Psoas muscle (tissue), 8 donors: ENCODE results near the gene EXOC2. TPM values are rescaled to one million over a fixed set of nuclear protein-coding genes. Genes with fewer than 3 reads are reported as not detected.

ENCODE experiments used
- ATAC-seq, 4 donors: fragments of 200-7000 bp; cut with Tn5 transposase; one replicate each; pipeline ENCODE4 v1.9.1; 2020; ENCODE audit warnings: moderate library complexity in 3 of 4, mild to moderate bottlenecking in 2 of 4
- DNase-seq, 2 donors: peaks; one replicate each; pipeline ENCODE4 v3.0.0-alpha.2; 2020
- H3K27ac ChIP-seq: fragments of 200-600 bp; one replicate; pipeline ENCODE4 v1.8.0; 2022
- H3K27me3 ChIP-seq, 3 donors: fragments of 200-600 bp in 1 of 3; one replicate each; pipeline versions ENCODE4 v1.6.1 to v1.8.0; 2013 to 2022; ENCODE audit warnings: low read length in 2 of 3, mild to moderate bottlenecking in 2 of 3, moderate library complexity in 1 of 3; ENCODE audit not compliant: insufficient read depth in 3 of 3
- H3K36me3 ChIP-seq, 2 donors: fragments of 200-600 bp in 1 of 2; one replicate each; pipeline versions ENCODE4 v1.6.1 to v1.8.0; 2013 to 2022; ENCODE audit warnings: low read depth in 1 of 2, mild to moderate bottlenecking in 1 of 2, moderate library complexity in 1 of 2; ENCODE audit not compliant: insufficient read depth in 1 of 2
- H3K4me1 ChIP-seq: fragments of 200-600 bp; one replicate; pipeline ENCODE4 v1.8.0; 2022
- H3K4me3 ChIP-seq: fragments of 200-600 bp; one replicate; pipeline ENCODE4 v1.8.0; 2022; ENCODE audit warnings: mild to moderate bottlenecking
- H3K9me3 ChIP-seq: fragments of 200-600 bp; one replicate; pipeline ENCODE4 v1.8.0; 2022
- WGBS, 3 donors: extraction: QIAGEN DNeasy Blood & Tissue Kit; methylation state at CpG; one replicate each; pipeline versions ENCODE4 v1.1.6 to v1.1.7; 2013; 5-methylcytosine and 5-hydroxymethylcytosine counted together
- intact Hi-C, 2 donors: fragments of 100-400 bp; cut with DNase I; formaldehyde crosslinking; loops; one replicate each; pipeline versions ENCODE4 v1.11.0 to v1.14.2; 2022
- polyA plus RNA-seq, 3 donors: library from polyadenylated mRNA; stranded (reverse); fragments of 200-250 nt; gene quantifications; one replicate each; pipeline ENCODE4 v1.2.3, GENCODE V29; 2013
- total RNA-seq, 4 donors: library from RNA; stranded (reverse); fragmentation: NEBNext Ultra II Directional in 2 of 4; extraction: Animal tissue kit (Norgen Biotek cat#: 25700) in 2 of 4; gene quantifications; one replicate each; pipeline versions ENCODE4 v1.2.1 to v1.2.4, GENCODE V29; 2021 to 2023
- TF ChIP-seq, protein P1 (sequence below): fragments of 200-600 bp; IDR thresholded peaks from one replicate; pipeline ENCODE4 v1.8.0; 2022; ENCODE audit warnings: antibody characterized with exemption
- donor health status: healthy with polysubstance abuse.
- donor health status: DM: no; HTN: no; CAD: no; lungs with moderate emphysema.
- donor health status: Bipolar disorder and iron deficiency.
- donor health status: healthy.
- donor health status: DM: yes; HTN: yes; CAD: no.
- donor health status: DM: no; HTN: no; CAD: no.
- donor health status: DM: no; HTN: no; CAD: no.
- donor health status: DM: yes; HTN: yes; CAD: no.

Gene EXOC2
- total and polyA plus RNA-seq, 7 donors = 5.7 to 15.9 (median 8.0) TPM

- Histone ChIP-seq H3K36me3 (no peaks in the 10 kb centered on the region), H3K27ac (no peak overlapping the region), H3K9me3 (no peaks in the 10 kb centered on the region), H3K27me3 (peaks cover 0 to 4% (median 0%) of the 10 kb centered on the region in 3 donors), H3K4me1 (no peaks in the 10 kb centered on the region), H3K4me3 (no peak overlapping the region)
- 91 to 95% (median 93%) methylated on average over 11 of the region's 11 CpGs for WGBS, 3 donors
- intact Hi-C loops = no loop called here
- TF ChIP-seq, protein P1, sequence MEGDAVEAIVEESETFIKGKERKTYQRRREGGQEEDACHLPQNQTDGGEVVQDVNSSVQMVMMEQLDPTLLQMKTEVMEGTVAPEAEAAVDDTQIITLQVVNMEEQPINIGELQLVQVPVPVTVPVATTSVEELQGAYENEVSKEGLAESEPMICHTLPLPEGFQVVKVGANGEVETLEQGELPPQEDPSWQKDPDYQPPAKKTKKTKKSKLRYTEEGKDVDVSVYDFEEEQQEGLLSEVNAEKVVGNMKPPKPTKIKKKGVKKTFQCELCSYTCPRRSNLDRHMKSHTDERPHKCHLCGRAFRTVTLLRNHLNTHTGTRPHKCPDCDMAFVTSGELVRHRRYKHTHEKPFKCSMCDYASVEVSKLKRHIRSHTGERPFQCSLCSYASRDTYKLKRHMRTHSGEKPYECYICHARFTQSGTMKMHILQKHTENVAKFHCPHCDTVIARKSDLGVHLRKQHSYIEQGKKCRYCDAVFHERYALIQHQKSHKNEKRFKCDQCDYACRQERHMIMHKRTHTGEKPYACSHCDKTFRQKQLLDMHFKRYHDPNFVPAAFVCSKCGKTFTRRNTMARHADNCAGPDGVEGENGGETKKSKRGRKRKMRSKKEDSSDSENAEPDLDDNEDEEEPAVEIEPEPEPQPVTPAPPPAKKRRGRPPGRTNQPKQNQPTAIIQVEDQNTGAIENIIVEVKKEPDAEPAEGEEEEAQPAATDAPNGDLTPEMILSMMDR = no peak
- DNase-seq (no peak), ATAC-seq (no peak)
Measured at GRCh38 chr6:717135-717534, 24.2 kb upstream of the EXOC2 start.

DNA sequence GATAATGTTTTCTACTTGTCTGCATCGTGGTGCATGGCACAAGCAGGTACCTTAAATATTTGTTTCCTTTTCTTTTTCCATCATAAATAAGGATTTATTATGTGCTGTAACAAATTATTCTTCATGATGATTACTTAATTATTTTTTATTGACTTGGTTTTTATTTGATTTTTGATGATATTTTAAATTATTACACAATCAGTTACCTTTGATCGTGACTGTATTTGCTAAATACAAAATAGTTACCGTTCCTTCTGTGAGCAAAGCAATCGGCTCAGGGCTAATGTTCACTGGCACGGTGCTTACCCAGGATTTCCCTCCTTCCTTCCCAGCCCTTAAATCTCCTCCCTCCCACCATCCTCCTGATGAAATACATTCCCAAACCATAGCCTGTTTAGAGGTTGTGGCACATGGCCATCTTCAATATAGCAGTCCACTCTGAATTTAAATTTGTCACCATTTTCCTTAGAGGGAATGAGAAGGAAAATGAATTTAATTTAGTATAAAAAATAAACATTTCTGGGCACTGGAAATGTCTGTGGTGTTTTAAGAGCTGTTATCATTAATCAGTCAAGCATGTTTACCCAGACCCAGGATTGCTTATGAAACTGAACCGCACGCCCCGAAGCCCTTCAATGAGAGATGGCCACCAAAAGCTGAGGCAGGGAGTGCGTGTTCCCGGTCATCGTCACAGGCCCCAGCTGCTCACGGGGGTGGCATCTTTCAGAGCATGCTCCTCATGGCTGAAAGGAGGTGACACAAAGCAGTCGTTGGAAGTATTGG is 23.0 kb upstream of the EXOC2 start:
- Histone ChIP-seq H3K4me1 (no peaks in the 10 kb centered on the region), H3K36me3 (no peaks in the 10 kb centered on the region), H3K4me3 (no peak overlapping the region), H3K27me3 (peaks cover 0 to 7% (median 0%) of the 10 kb centered on the region in 3 donors), H3K9me3 (no peaks in the 10 kb centered on the region), H3K27ac (no peak overlapping the region)
- no peak for DNase-seq
- TF ChIP-seq, protein P1 = no peak
- 67 to 70% (median 68%) methylated on average over 13 of the region's 13 CpGs for WGBS, 3 donors
- no peak for ATAC-seq
- intact Hi-C loops = no loop called here

DNA sequence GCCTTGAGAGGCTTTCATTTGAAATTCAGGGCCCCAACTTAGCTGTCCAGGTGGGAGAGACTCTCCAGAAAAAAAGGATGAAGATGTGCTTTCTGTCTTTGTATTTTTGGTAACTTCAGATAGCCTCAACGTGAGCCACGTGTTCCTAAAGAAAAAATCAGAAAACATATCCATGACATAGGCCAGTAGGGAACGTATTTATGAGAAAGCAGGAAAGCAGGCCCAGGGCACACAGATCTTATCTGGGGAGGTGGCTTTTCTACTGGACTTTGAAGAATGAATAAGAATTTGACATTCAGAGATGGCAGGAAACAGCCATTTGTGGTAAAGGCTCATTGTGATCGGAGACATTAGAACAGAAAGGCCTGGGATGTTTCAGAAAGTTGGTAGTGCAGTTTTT is 21.2 kb upstream of the EXOC2 start:
- ATAC-seq = no peak

DNA sequence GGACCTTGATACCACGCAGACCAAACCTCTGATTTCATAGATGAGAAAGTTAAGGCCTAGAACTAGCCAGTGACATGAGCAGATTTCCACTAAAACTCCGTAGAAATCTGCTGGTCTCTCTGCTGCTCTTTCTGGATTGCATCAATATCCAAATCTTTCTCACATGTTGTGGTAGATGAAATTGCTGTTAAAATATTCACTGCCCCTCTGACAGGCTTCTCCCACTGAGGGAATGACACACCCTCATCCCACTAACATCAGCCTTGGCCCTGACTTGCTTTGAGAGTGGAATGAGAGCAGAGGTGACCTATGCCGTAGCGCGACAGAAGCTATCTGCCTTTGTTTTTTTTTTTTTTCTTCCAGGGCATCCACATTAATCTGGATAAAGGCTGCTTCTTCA is 20.4 kb upstream of the EXOC2 start:
- TF ChIP-seq, protein P1 = no peak
- H3K36me3 ChIP-seq = no peaks in the 10 kb centered on the region
- H3K27me3 ChIP-seq = peaks cover 0 to 20% (median 0%) of the 10 kb centered on the region in 3 donors
- no peak overlapping the region for H3K4me3 ChIP-seq
- WGBS, 3 donors = 91 to 93% (median 92%) methylated on average over 5 of the region's 5 CpGs
- intact Hi-C loops = no loop called here
- no peak for ATAC-seq
- H3K4me1 ChIP-seq = peaks cover 7% of the 10 kb centered on the region
- H3K27ac ChIP-seq = no peak overlapping the region
- H3K9me3 ChIP-seq = no peaks in the 10 kb centered on the region
- DNase-seq = no peak

More for the DNA sequence above, 21.2 kb upstream of the EXOC2 start:
- WGBS, 3 donors = 82 to 88% (median 83%) methylated on average over 4 of the region's 4 CpGs
- no peak for DNase-seq
- Histone ChIP-seq H3K36me3 (no peaks in the 10 kb centered on the region), H3K27me3 (peaks cover 0 to 20% (median 0%) of the 10 kb centered on the region in 3 donors), H3K9me3 (no peaks in the 10 kb centered on the region), H3K4me1 (peaks cover 7% of the 10 kb centered on the region), H3K4me3 (no peak overlapping the region), H3K27ac (no peak overlapping the region)
- TF ChIP-seq, protein P1 = no peak
- intact Hi-C loops = no loop called here
